ENCODE data around the gene SUSD1.

GRCh38 chr9:112032009-112032408, 143.1 kb downstream of the SUSD1 start:
- TF ChIP-seq CTCF (IDR thresholded peaks at IDR 0.05; ENCODE audit: poor library complexity): no peak
- TF ChIP-seq EZH2 (IDR thresholded peaks at IDR 0.05; ENCODE audit: borderline replicate concordance): no peak
